GM18520 (cell line): Measurements from ENCODE around the gene CLIP1.
"Not testable (repeated sequence)": the region's sequence is repeated elsewhere in the genome, so short reads cannot be mapped to it uniquely, and the experiment has no call there.

Experiments
- ATAC-seq: cut with Tn5 transposase; IDR thresholded peaks from one replicate; pipeline ENCODE4 v1.9.1; 2021; ENCODE audit not compliant: unreplicated experiment

Gene CLIP1

GRCh38 chr12:122421821-122422729, at the start of gene CLIP1:
Gene CLIP1 (minus strand): TSS chr12:122422669. CDS start chr12:122380452, 42,217 bp downstream.
- ATAC-seq: peak; percentile 55

DNA sequence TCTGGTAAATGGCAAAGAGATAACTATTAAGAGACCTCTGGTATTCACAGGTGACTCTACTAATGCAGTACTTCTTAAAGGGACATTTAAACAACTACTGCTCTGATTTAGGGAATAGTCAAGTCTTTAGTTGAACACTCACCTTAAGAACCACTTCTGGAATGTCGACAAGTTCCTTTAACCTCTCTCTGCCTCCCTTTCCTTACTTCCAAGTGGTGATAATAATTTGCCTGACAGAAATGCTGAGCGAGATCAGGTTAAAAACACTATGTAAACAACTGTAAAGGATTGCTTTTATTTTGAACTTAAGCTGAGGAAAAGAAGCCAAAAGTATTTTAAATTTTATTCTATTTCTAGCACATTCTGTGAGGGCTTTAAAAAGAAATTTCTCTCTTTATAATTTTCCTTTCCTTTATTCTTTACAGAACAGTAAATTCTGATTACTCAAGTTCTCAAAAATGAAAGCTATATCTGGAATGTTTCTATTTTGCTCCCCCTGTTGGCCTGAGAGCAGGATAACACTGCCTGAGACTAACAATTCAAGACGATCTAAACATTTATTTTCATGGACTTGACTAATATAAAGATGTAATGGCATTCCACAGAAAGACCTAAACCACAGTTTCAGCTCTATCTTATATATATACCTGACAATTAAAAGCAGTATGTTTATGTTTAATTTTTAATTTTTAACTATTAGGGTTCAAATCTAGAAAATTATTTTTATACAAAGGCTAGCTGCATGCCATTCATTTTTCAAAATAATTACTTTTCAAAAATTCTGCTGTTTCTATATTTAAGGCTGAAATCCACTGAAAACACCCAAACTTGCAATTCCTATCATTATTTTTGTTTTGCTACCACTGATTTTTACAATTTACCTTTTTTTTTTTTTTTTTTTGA, 49.1 kb upstream of the CLIP1 start:
- ATAC-seq: no peak

DNA sequence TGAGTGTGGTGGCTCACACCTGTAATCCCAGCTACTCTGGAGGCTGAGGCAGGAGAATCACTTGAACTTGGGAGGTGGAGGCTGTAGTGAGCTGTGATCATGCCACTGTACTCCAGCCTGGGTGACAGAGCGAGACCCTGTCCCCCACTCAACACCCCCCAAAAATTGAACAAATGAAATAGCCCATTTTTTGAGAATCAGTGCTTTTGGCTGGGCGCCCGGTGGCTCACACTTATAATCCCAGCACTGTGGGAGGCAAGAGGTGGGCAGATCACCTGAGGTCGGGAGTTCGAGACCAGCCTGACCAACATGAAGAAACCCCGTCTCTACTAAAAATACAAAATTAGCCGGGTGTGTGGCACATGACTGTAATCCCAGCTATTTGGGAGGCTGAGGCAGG, 48.1 kb upstream of the CLIP1 start:
- ATAC-seq: not testable (repeated sequence)

DNA sequence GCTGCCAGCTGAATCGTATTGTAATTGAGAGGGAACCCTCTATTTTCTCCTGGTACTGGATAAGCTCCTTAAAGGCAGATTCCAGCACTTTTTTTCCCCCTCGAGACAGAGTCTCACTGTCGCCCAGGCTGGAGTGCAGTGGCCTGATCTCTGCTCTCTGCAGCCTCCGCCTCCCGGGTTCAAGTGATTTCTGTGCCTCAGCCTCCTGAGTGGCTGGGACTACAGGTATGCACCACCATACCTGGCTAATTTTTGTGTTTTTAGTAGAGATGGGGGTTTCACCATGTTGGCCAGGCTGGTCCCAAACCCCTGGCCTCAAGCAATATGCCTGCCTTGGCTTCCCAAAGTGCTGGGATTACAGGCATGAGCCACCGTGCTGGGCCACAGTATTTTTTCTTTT, 47.4 kb upstream of the CLIP1 start:
- not testable (repeated sequence) for ATAC-seq

DNA sequence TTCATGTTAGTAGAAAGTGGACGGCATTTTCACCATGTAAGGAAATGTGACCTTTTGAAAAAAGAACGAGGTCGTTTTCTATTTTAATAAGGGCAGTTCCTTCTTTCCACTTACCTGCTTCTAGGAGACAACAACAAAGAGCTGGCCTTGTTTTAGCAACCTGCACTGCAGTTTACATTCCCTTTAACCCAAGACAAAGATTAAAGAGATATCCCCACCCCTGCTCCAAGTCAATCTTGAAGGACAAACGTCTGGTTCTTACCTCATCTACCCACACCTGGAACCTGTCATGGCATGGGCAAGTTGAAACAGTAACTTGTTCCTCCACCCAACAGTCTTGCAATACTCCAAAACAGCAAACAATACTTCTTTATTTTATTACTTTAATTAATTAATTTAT, 45.5 kb upstream of the CLIP1 start:
- ATAC-seq: no peak

DNA sequence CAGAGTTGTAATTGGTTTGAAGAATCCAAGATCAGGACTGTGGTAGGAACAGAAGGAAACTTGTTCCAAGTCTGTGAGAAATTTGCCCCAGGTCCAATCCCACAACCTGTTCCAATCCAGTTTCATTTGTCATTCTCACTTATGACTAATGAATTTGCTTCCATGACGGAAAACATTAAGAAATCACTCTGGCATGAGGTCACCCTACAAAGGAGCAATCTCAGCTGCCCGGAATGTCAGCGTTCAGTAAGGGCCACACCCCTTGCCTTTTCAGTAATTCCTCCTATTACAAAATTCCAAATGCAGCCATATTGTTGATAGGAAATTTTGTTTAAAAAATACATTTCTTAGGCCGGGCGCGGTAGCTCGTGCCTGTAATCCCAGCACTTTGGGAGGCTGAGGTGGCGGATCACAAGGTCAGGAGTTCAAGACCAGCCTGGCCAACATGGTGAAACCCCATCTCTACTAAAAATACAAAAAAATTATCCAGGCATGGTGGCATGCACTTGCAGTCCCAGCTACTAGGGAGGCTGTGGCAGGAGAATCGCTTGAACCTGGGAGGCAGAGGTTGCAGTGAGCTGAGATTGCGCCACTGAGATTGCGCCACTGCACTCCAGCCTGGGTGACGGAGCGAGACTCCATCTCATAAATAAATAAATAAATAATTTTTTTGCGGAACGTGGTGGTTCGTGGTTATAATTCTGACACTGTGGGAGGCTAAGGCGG, 42.0 kb upstream of the CLIP1 start:
- ATAC-seq: not testable (repeated sequence)

DNA sequence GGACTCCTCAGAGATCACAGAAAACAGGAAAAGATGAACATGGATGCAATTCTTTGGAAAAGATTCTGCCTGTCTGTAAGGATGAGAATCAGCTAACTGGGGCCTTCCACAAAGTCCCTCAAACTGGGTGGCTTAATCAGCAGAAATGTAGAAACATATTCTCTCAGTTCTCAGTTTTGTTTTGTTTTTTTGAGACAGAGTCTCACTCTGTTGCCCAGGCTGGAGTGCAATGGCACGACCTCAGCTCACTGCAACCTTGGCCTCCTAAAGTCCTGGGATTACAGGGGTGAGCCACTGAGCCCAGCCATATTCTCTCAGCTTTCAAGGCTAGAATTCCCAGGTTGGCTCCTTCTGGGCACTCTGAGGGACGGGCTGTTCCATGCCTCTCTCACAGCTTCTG, 38.2 kb upstream of the CLIP1 start:
- no peak for ATAC-seq

- ATAC-seq: no peak
Observed at GRCh38 chr12:122460061-122460460, 37.6 kb upstream of the CLIP1 start.

GRCh38 chr12:122459211-122459610, 36.7 kb upstream of the CLIP1 start:
- no peak for ATAC-seq

DNA sequence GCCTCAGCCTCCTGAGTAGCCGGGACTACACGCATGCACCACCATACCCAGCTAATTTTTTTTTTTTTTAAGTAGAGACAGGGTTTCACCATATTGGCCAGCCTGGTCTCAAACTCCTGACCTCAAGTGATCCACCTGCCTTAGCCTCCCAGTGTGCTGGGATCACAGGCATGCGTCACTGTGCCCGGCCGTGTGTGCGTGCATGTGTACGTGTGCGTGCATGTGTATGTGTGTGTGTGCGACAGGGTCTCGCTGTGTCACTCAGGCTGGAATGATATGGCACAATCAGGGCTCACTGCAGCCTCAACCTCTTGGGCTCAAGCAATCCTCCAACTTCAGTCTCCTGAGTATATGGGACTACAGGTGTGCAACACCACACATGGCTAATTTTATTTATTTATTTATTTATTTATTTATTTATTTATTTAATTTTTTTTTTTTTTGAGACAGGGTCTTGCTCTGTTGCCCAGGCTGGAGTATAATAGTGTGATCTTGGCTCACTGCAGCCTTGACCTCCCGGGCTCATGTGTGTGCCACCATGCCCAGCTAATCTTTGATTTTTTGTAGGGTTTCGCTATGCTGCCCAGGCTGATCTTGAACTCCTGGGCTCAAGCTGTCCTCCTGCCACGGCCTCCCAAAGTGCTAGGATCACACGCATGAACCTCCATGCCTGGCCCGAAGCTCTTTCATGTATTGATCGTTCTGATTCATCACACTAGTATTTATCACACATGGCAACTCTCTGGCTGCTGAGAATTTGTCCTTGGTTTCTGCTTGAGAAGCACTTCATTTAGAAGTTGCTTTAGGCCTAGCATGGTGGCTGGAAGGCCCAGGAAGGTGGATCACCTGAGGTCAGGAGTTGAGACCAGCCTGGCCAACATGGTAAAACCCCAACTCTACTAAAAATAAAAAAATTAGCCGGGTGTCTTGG, 35.9 kb upstream of the CLIP1 start:
- no peak for ATAC-seq

DNA sequence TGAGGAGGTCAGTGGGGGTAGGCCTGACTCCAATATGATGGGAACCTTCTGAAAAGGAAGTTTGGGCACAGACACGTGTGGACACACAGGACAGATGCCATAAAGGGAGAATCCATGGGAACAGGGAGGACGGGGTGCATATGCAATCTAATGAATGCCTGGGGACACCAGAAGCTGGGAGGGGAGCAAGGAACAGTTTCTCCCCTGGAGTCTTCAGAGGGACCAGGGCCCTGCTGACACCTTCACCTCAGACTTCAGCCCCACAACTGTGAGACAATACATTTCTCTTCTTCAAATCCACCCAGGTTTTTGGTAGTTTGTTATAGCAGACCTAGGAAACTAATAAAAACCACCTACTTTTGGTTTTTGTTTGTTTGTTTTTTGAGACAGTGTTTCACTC, 35.2 kb upstream of the CLIP1 start:
- no peak for ATAC-seq

DNA sequence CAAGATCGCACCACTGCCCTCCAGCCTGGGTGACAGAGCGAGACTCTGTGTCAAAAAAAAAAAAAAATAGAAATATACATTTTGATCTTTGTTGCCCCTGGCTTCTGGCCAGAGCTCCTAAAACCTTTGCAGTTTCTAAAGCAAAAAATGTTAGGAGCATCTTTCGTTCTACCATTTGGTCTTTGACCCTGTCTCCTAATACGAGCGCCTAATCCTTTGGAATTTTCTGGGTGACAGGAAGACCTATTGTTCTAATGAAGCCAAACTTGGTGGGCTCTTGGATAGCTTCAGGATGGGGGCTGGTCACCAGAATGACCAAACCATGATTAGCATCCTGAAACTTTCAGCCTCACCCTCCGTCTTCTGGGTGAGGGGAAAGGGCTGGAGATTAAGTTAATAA, 32.3 kb upstream of the CLIP1 start:
- ATAC-seq: no peak

GRCh38 chr12:122454250-122454721, 31.8 kb upstream of the CLIP1 start:
- no peak for ATAC-seq

DNA sequence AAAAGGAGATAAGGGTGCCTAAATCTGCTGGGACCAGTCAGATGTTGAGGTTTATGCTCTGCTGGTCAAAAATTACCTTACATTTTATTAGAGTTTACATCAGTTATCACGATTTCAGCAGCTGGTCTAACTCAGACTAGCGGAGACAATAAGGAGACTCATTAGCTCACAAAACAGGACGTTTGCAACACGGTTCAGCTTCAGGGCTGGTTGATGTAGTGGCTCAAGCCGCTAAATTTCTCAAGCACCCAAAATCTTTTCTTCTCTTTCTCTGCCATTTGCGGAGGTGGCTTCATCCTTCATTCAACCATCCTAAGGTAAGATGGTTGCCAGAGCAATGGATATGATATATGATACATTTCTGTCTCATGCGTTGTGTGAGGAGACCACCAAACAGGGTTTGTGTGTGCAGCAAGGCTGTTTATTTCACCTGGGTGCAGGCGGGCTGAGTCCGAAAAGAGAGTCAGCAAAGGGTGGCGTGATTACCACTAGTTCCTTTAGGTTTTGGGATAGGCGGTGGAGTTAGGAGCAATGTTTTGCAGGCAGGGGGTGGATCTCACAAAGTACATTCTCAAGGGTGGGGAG, 30.3 kb upstream of the CLIP1 start:
- ATAC-seq: no peak

GRCh38 chr12:122449317-122449716, 26.8 kb upstream of the CLIP1 start:
- no peak for ATAC-seq

DNA sequence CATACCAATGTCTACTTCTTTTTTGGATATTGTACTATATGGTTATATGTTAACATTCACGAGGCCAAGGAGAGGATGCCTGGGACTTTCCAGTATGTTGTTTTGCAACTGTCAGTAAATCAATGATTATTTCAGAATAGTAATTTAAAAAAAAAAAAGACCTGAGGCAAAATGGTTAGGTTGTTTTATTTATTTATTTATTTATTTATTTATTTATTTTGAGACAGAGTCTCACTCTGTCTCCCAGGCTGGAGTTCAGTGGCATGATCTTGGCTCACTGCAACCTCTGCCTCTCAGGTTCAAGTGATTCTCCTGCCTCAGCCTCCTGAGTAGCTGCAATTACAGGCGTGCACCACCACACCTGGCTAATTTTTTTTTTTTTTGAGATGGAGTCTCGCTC, 25.4 kb upstream of the CLIP1 start:
- ATAC-seq: not testable (repeated sequence)

GRCh38 chr12:122446390-122446789, 23.9 kb upstream of the CLIP1 start:
- ATAC-seq: not testable (repeated sequence)

GRCh38 chr12:122444071-122444470, 21.6 kb upstream of the CLIP1 start:
- not testable (repeated sequence) for ATAC-seq

- ATAC-seq: not testable (repeated sequence)
Observed at GRCh38 chr12:122438822-122439221, 16.4 kb upstream of the CLIP1 start.
